ENCODE results near the gene MESP1. TPM values are rescaled to one million over a fixed set of nuclear protein-coding genes. Genes with fewer than 3 reads are reported as not detected.

Gene MESP1
- total RNA-seq, 6 donors from 2014 or later: 0.49 to 3.5 (median 1.7) TPM

- no peaks in the 10 kb centered on the region for H3K9me3 ChIP-seq
- 6 to 8% methylated on average over 8 of the region's 8 CpGs for WGBS, 2 donors
- H3K27me3 ChIP-seq: no peaks in the 10 kb centered on the region
- H3K27ac ChIP-seq: no peak overlapping the region
- no peaks in the 10 kb centered on the region for H3K4me1 ChIP-seq
- H3K36me3 ChIP-seq: no peaks in the 10 kb centered on the region
- TF ChIP-seq CTCF (IDR thresholded peaks at IDR 0.05) (peak; percentile 90 to 95 (median 92)), EP300 (IDR thresholded peaks at IDR 0.05) (no peak)
- peak in 1 of 2 donors; percentile 49 for DNase-seq
- peak; percentile 73 to 89 for ATAC-seq (ENCODE audit: low FRiP score in 2 of 2)
- H3K4me3 ChIP-seq: no peak overlapping the region
These were observed 10.9 kb downstream of the MESP1 start for GRCh38 chr15:89740137-89740536.

GRCh38 chr15:89735773-89736172, 15.3 kb downstream of the MESP1 start:
- no peaks in the 10 kb centered on the region for H3K9me3 ChIP-seq
- no peak for ATAC-seq (ENCODE audit: low FRiP score in 2 of 2)
- H3K4me3 ChIP-seq: no peak overlapping the region
- no peaks in the 10 kb centered on the region for H3K27me3 ChIP-seq
- no peak for DNase-seq
- WGBS, 2 donors: 53 to 61% methylated on average over 4 of the region's 4 CpGs
- H3K36me3 ChIP-seq: no peaks in the 10 kb centered on the region
- no peak overlapping the region for H3K27ac ChIP-seq
- TF ChIP-seq POLR2AphosphoS5 (IDR thresholded peaks at IDR 0.05) (no peak), CTCF (IDR thresholded peaks at IDR 0.05) (no peak), POLR2A (IDR thresholded peaks at IDR 0.05) (no peak), EP300 (IDR thresholded peaks at IDR 0.05) (no peak)
- no peaks in the 10 kb centered on the region for H3K4me1 ChIP-seq

- ATAC-seq (ENCODE audit: low FRiP score in 2 of 2): no peak
- H3K36me3 ChIP-seq: no peaks in the 10 kb centered on the region
- no peaks in the 10 kb centered on the region for H3K9me3 ChIP-seq
- DNase-seq: no peak
- H3K27me3 ChIP-seq: no peaks in the 10 kb centered on the region
- no peak overlapping the region for H3K4me3 ChIP-seq
- H3K27ac ChIP-seq: no peak overlapping the region
- no peak for TF ChIP-seq EP300 (IDR thresholded peaks at IDR 0.05)
- no peak for TF ChIP-seq CTCF (IDR thresholded peaks at IDR 0.05)
- no peak for TF ChIP-seq POLR2A (IDR thresholded peaks at IDR 0.05)
- TF ChIP-seq POLR2AphosphoS5 (IDR thresholded peaks at IDR 0.05): no peak
- peaks cover 0 to 5% (median 0%) of the 10 kb centered on the region in 4 donors for H3K4me1 ChIP-seq
- 66 to 68% methylated on average over 8 of the region's 8 CpGs for WGBS, 2 donors
These were observed 18.4 kb downstream of the MESP1 start for GRCh38 chr15:89732451-89733172.

- no peaks in the 10 kb centered on the region for H3K27me3 ChIP-seq
- ATAC-seq (ENCODE audit: low FRiP score in 2 of 2) (peak in 1 of 2 donors; percentile 12), DNase-seq (no peak)
- H3K4me3 ChIP-seq: no peak overlapping the region
- no peaks in the 10 kb centered on the region for H3K36me3 ChIP-seq
- TF ChIP-seq CTCF (IDR thresholded peaks at IDR 0.05) (no peak), POLR2AphosphoS5 (IDR thresholded peaks at IDR 0.05) (no peak), EP300 (IDR thresholded peaks at IDR 0.05) (no peak), POLR2A (IDR thresholded peaks at IDR 0.05) (no peak)
- H3K4me1 ChIP-seq: peaks cover 0 to 5% (median 0%) of the 10 kb centered on the region in 4 donors
- H3K9me3 ChIP-seq: no peaks in the 10 kb centered on the region
- WGBS, 2 donors: 93 to 100% methylated on average over 1 to 5 of the region's 5 CpGs
- H3K27ac ChIP-seq: no peak overlapping the region
These were observed 19.8 kb downstream of the MESP1 start for GRCh38 chr15:89731275-89731674.

- H3K27ac ChIP-seq: no peak overlapping the region
- peak in 2 of 4 donors; percentile 22 to 43 for TF ChIP-seq EP300 (IDR thresholded peaks at IDR 0.05)
- TF ChIP-seq POLR2A (IDR thresholded peaks at IDR 0.05): no peak
- no peak for TF ChIP-seq CTCF (IDR thresholded peaks at IDR 0.05)
- TF ChIP-seq POLR2AphosphoS5 (IDR thresholded peaks at IDR 0.05): no peak
- WGBS, 2 donors: 30 to 32% methylated on average over 2 of the region's 2 CpGs
These were observed 22.8 kb downstream of the MESP1 start for GRCh38 chr15:89728254-89728653.

More at GRCh38 chr15:89728254-89728653, 22.8 kb downstream of the MESP1 start:
- peak; percentile 9 to 38 for ATAC-seq (ENCODE audit: low FRiP score in 2 of 2)
- H3K36me3 ChIP-seq: no peaks in the 10 kb centered on the region
- DNase-seq: no peak
- H3K4me3 ChIP-seq: no peak overlapping the region
- no peaks in the 10 kb centered on the region for H3K9me3 ChIP-seq
- H3K4me1 ChIP-seq: peaks cover 0 to 5% (median 0%) of the 10 kb centered on the region in 4 donors
- no peaks in the 10 kb centered on the region for H3K27me3 ChIP-seq
